Naive B cell (primary cell): ENCODE measurements around the gene PAQR5. TPM values are rescaled to one million over a fixed set of nuclear protein-coding genes. Genes with fewer than 3 reads are reported as not detected.

ENCODE experiments used
- ATAC-seq, 2 donors: fragments of 150-1000 bp; cut with Tn5 transposase; 2 replicates each; pipeline ENCODE4 v1.10.0; 2021; ENCODE audit warnings: low read depth in 2 of 2, mild to moderate bottlenecking in 2 of 2, moderate library complexity in 2 of 2
- DNase-seq: peaks from one replicate; pipeline ENCODE4 v3.0.0; 2022
- H3K27ac Mint-ChIP-seq, 6 donors: one replicate each; pipeline ENCODE4 v1.8.0; 2020 to 2022; ENCODE audit warnings: mild to moderate bottlenecking in 6 of 6, mixed read lengths in 6 of 6, moderate library complexity in 5 of 6, inconsistent platforms in 2 of 6
- H3K27me3 Mint-ChIP-seq, 3 donors: one replicate each; pipeline ENCODE4 v1.8.0; 2021 to 2022; ENCODE audit warnings: mixed read lengths in 3 of 3, mild to moderate bottlenecking in 1 of 3
- H3K36me3 Mint-ChIP-seq, 2 donors: one replicate each; pipeline ENCODE4 v1.8.0; 2020 to 2022; ENCODE audit warnings: mixed read lengths in 2 of 2, inconsistent platforms in 1 of 2, mild to moderate bottlenecking in 1 of 2
- H3K4me1 Mint-ChIP-seq, 3 donors: one replicate each; pipeline ENCODE4 v1.8.0; 2020 to 2022; ENCODE audit warnings: mixed read lengths in 3 of 3, inconsistent platforms in 1 of 3, mild to moderate bottlenecking in 1 of 3, moderate library complexity in 1 of 3
- H3K4me3 Mint-ChIP-seq, 8 donors: one replicate each; pipeline ENCODE4 v1.8.0; 2020 to 2022; ENCODE audit warnings: mild to moderate bottlenecking in 8 of 8, mixed read lengths in 8 of 8, moderate library complexity in 8 of 8, inconsistent platforms in 2 of 8
- H3K9me3 Mint-ChIP-seq, 7 donors: one replicate each; pipeline ENCODE4 v1.8.0; 2020 to 2022; ENCODE audit warnings: mixed read lengths in 7 of 7, mild to moderate bottlenecking in 5 of 7, inconsistent platforms in 2 of 7, moderate library complexity in 1 of 7
- polyA plus RNA-seq, 6 donors: library from polyadenylated mRNA; unstranded; fragments of 300-500 nt; fragmentation: Illumina TruSeq; gene quantifications; one replicate each; pipeline ENCODE4 v1.2.3, GENCODE V29; 2021; ENCODE audit warnings: low read depth in 6 of 6

Gene PAQR5
- polyA plus RNA-seq, 6 donors from 2014 or later = not detected

GRCh38 chr15:69415381-69415780, 116.7 kb downstream of the PAQR5 start:
- no peak overlapping the region for H3K27ac Mint-ChIP-seq
- peak overlapping the region in 3 of 8 donors; percentile 18 to 80 (median 60) for H3K4me3 Mint-ChIP-seq
- no peaks in the 10 kb centered on the region for H3K36me3 Mint-ChIP-seq
- H3K9me3 Mint-ChIP-seq = no peaks in the 10 kb centered on the region
- peaks cover 0 to 16% (median 10%) of the 10 kb centered on the region in 3 donors for H3K27me3 Mint-ChIP-seq
- DNase-seq (no peak), ATAC-seq (no peak)
- H3K4me1 Mint-ChIP-seq = peaks cover 4 to 9% (median 6%) of the 10 kb centered on the region in 3 donors

- Mint-ChIP-seq H3K36me3 (no peaks in the 10 kb centered on the region), H3K4me3 (no peak overlapping the region), H3K27ac (no peak overlapping the region), H3K27me3 (peaks cover 0 to 16% (median 10%) of the 10 kb centered on the region in 3 donors), H3K9me3 (no peaks in the 10 kb centered on the region), H3K4me1 (peaks cover 4 to 9% (median 6%) of the 10 kb centered on the region in 3 donors)
- no peak for DNase-seq
- ATAC-seq = no peak
Observed at GRCh38 chr15:69417581-69417980, 118.9 kb downstream of the PAQR5 start.

- no peak for ATAC-seq
- no peak for DNase-seq
- Mint-ChIP-seq H3K27ac (no peak overlapping the region), H3K27me3 (peaks cover 0 to 6% (median 0%) of the 10 kb centered on the region in 3 donors), H3K4me1 (no peaks in the 10 kb centered on the region), H3K36me3 (no peaks in the 10 kb centered on the region), H3K4me3 (no peak overlapping the region), H3K9me3 (no peaks in the 10 kb centered on the region)
Observed at GRCh38 chr15:69421498-69421897, 122.8 kb downstream of the PAQR5 start.

- DNase-seq = no peak
- Mint-ChIP-seq H3K9me3 (no peaks in the 10 kb centered on the region), H3K27ac (no peak overlapping the region), H3K4me3 (no peak overlapping the region), H3K27me3 (peaks cover 0 to 6% (median 0%) of the 10 kb centered on the region in 3 donors), H3K4me1 (no peaks in the 10 kb centered on the region), H3K36me3 (no peaks in the 10 kb centered on the region)
- no peak for ATAC-seq
Observed at GRCh38 chr15:69422336-69422895, 123.7 kb downstream of the PAQR5 start.

- no peaks in the 10 kb centered on the region for H3K27me3 Mint-ChIP-seq
- no peak overlapping the region for H3K27ac Mint-ChIP-seq
- no peaks in the 10 kb centered on the region for H3K4me1 Mint-ChIP-seq
- H3K36me3 Mint-ChIP-seq = no peaks in the 10 kb centered on the region
- no peak for ATAC-seq
- DNase-seq = no peak
- H3K9me3 Mint-ChIP-seq = no peaks in the 10 kb centered on the region
- H3K4me3 Mint-ChIP-seq = no peak overlapping the region
Observed at GRCh38 chr15:69424001-69424400, 125.3 kb downstream of the PAQR5 start.

- Mint-ChIP-seq H3K27ac (no peak overlapping the region), H3K4me3 (no peak overlapping the region), H3K9me3 (no peaks in the 10 kb centered on the region), H3K36me3 (no peaks in the 10 kb centered on the region), H3K27me3 (no peaks in the 10 kb centered on the region), H3K4me1 (no peaks in the 10 kb centered on the region)
- DNase-seq (no peak), ATAC-seq (no peak)
Observed at GRCh38 chr15:69424748-69425413, 126.2 kb downstream of the PAQR5 start.

- H3K4me3 Mint-ChIP-seq = no peak overlapping the region
- ATAC-seq (no peak), DNase-seq (no peak)
- H3K27ac Mint-ChIP-seq = no peak overlapping the region
- H3K4me1 Mint-ChIP-seq = no peaks in the 10 kb centered on the region
- peaks cover 0 to 4% (median 0%) of the 10 kb centered on the region in 3 donors for H3K27me3 Mint-ChIP-seq
- no peaks in the 10 kb centered on the region for H3K9me3 Mint-ChIP-seq
- no peaks in the 10 kb centered on the region for H3K36me3 Mint-ChIP-seq
Observed at GRCh38 chr15:69433831-69434230, 135.1 kb downstream of the PAQR5 start.

- no peak for DNase-seq
- no peak overlapping the region for H3K4me3 Mint-ChIP-seq
- no peaks in the 10 kb centered on the region for H3K4me1 Mint-ChIP-seq
- no peaks in the 10 kb centered on the region for H3K36me3 Mint-ChIP-seq
- no peaks in the 10 kb centered on the region for H3K9me3 Mint-ChIP-seq
- H3K27me3 Mint-ChIP-seq = peaks cover 0 to 4% (median 0%) of the 10 kb centered on the region in 3 donors
- no peak for ATAC-seq
- H3K27ac Mint-ChIP-seq = no peak overlapping the region
Observed at GRCh38 chr15:69434238-69434637, 135.5 kb downstream of the PAQR5 start.

GRCh38 chr15:69434679-69435078, 136.0 kb downstream of the PAQR5 start:
- no peak for DNase-seq
- H3K27ac Mint-ChIP-seq = no peak overlapping the region
- ATAC-seq = no peak
- no peaks in the 10 kb centered on the region for H3K4me1 Mint-ChIP-seq
- no peak overlapping the region for H3K4me3 Mint-ChIP-seq
- no peaks in the 10 kb centered on the region for H3K36me3 Mint-ChIP-seq
- H3K9me3 Mint-ChIP-seq = no peaks in the 10 kb centered on the region
- peaks cover 0 to 4% (median 0%) of the 10 kb centered on the region in 3 donors for H3K27me3 Mint-ChIP-seq

GRCh38 chr15:69435985-69436384, 137.3 kb downstream of the PAQR5 start:
- H3K27ac Mint-ChIP-seq = no peak overlapping the region

GRCh38 chr15:69436951-69437350, 138.2 kb downstream of the PAQR5 start:
- H3K36me3 Mint-ChIP-seq = no peaks in the 10 kb centered on the region
- no peaks in the 10 kb centered on the region for H3K27me3 Mint-ChIP-seq
- no peak for DNase-seq
- H3K4me1 Mint-ChIP-seq = no peaks in the 10 kb centered on the region
- no peaks in the 10 kb centered on the region for H3K9me3 Mint-ChIP-seq
- no peak overlapping the region for H3K4me3 Mint-ChIP-seq
- ATAC-seq = no peak
- H3K27ac Mint-ChIP-seq = no peak overlapping the region

More at GRCh38 chr15:69435985-69436384, 137.3 kb downstream of the PAQR5 start:
- no peaks in the 10 kb centered on the region for H3K36me3 Mint-ChIP-seq
- no peaks in the 10 kb centered on the region for H3K9me3 Mint-ChIP-seq
- no peaks in the 10 kb centered on the region for H3K27me3 Mint-ChIP-seq
- DNase-seq (no peak), ATAC-seq (no peak)
- H3K4me3 Mint-ChIP-seq = no peak overlapping the region
- no peaks in the 10 kb centered on the region for H3K4me1 Mint-ChIP-seq

- H3K27ac Mint-ChIP-seq = peak overlapping the region in 1 of 6 donors; percentile 33
Observed at GRCh38 chr15:69439623-69440022, 140.9 kb downstream of the PAQR5 start.

GRCh38 chr15:69443032-69443611, 144.4 kb downstream of the PAQR5 start:
- Mint-ChIP-seq H3K36me3 (no peaks in the 10 kb centered on the region), H3K4me3 (peak overlapping the region in 5 of 8 donors; percentile 4 to 49 (median 34)), H3K4me1 (peaks cover 7 to 9% (median 8%) of the 10 kb centered on the region in 3 donors), H3K9me3 (no peaks in the 10 kb centered on the region), H3K27me3 (no peaks in the 10 kb centered on the region), H3K27ac (peak overlapping the region; percentile 37 to 91 (median 72))
- ATAC-seq (peak; percentile 99), DNase-seq (peak; percentile 59)

More at GRCh38 chr15:69439623-69440022, 140.9 kb downstream of the PAQR5 start:
- Mint-ChIP-seq H3K9me3 (no peaks in the 10 kb centered on the region), H3K36me3 (no peaks in the 10 kb centered on the region), H3K4me1 (peaks cover 7 to 9% (median 8%) of the 10 kb centered on the region in 3 donors), H3K4me3 (no peak overlapping the region), H3K27me3 (no peaks in the 10 kb centered on the region)
- DNase-seq (no peak), ATAC-seq (no peak)

- H3K36me3 Mint-ChIP-seq = no peaks in the 10 kb centered on the region
- no peaks in the 10 kb centered on the region for H3K9me3 Mint-ChIP-seq
- H3K4me3 Mint-ChIP-seq = no peak overlapping the region
- H3K27me3 Mint-ChIP-seq = no peaks in the 10 kb centered on the region
- H3K4me1 Mint-ChIP-seq = peaks cover 7 to 9% (median 8%) of the 10 kb centered on the region in 3 donors
- H3K27ac Mint-ChIP-seq = no peak overlapping the region
- DNase-seq (no peak), ATAC-seq (no peak)
Observed at GRCh38 chr15:69444686-69445085, 146.0 kb downstream of the PAQR5 start.
